OCI-LY3 (cell line): ENCODE measurements around the gene FLVCR2.

Source experiments
- H2AFZ ChIP-seq: fragments of 200-600, 300-600 bp; shearing (Covaris generic); 2 replicates; pipeline ENCODE4 v1.6.0; 2014; ENCODE audit warnings: antibody characterized with exemption, low read depth, low read length
- H3K27ac ChIP-seq: fragments of 200-600, 300-600 bp; sonication (generic); 2 replicates; pipeline ENCODE4 v1.5.1; 2014; ENCODE audit warnings: mild to moderate bottlenecking, low read length, moderate library complexity, mixed read lengths
- H3K27me3 ChIP-seq: fragments of 200-600, 300-600 bp; sonication (generic); 2 replicates; pipeline ENCODE4 v1.6.1; 2014; ENCODE audit warnings: low read depth, low read length, mixed read lengths
- H3K36me3 ChIP-seq: fragments of 200-600, 300-600 bp; sonication (generic); replicated peaks from 2 replicates; pipeline ENCODE3; 2014; ENCODE audit warnings: low read depth, low read length, mixed read lengths
- H3K4me1 ChIP-seq: fragments of 300-600, 200-600 bp; sonication (generic); 2 replicates; pipeline ENCODE4 v1.6.1; 2014; ENCODE audit warnings: low read length, mixed read lengths
- H3K4me2 ChIP-seq: fragments of 200-600, 300-600 bp; sonication (generic); 2 replicates; pipeline ENCODE4 v1.6.1; 2014; ENCODE audit warnings: low read length, mixed read lengths
- H3K4me3 ChIP-seq: fragments of 300-600, 200-600 bp; sonication (generic); 2 replicates; pipeline ENCODE4 v1.5.1; 2014; ENCODE audit warnings: antibody characterized with exemption, mild to moderate bottlenecking, low read length, moderate library complexity
- H3K79me2 ChIP-seq: fragments of 300-600, 200-600 bp; shearing (Covaris generic); 2 replicates; pipeline ENCODE4 v1.6.1; 2014; ENCODE audit warnings: mild to moderate bottlenecking, low read length, mixed read lengths
- H3K9ac ChIP-seq: fragments of 300-600, 200-600 bp; shearing (Covaris generic); 2 replicates; pipeline ENCODE4 v1.6.0; 2014; ENCODE audit warnings: mild to moderate bottlenecking, low read length, moderate library complexity
- H3K9me3 ChIP-seq: fragments of 200-600, 300-600 bp; shearing (Covaris generic); 2 replicates; pipeline ENCODE4 v1.6.1; 2014; ENCODE audit warnings: low read length, mixed read lengths; ENCODE audit not compliant: insufficient read depth
- H4K20me1 ChIP-seq: fragments of 200-600, 300-600 bp; sonication (generic); 2 replicates; pipeline ENCODE4 v1.6.1; 2016; ENCODE audit warnings: low read length, mixed read lengths; ENCODE audit not compliant: insufficient read depth
- EZH2phosphoT487 ChIP-seq: fragments of 200-600 bp; shearing (Covaris generic); IDR thresholded peaks from 2 replicates; pipeline ENCODE4 v1.6.1; 2018; ENCODE audit warnings: antibody characterized with exemption, mixed run types, low read depth
- TF ChIP-seq, protein P1 (sequence below): fragments of 200-600, 300-600 bp; sonication (generic); IDR thresholded peaks from 2 replicates; pipeline ENCODE4 v1.5.1; 2014; ENCODE audit warnings: antibody characterized with exemption, low read length, low read depth

Gene FLVCR2

GRCh38 chr14:75673345-75674035 lies 95.1 kb downstream of the FLVCR2 start:
- H3K27me3 ChIP-seq: no peaks in the 10 kb centered on the region
- H2AFZ ChIP-seq: no peak overlapping the region
- peak overlapping the region; percentile 80 for H3K4me2 ChIP-seq
- H3K9me3 ChIP-seq: no peaks in the 10 kb centered on the region
- peaks cover 14% of the 10 kb centered on the region; the same call in 1 of the 2 replicates for H3K79me2 ChIP-seq
- TF ChIP-seq, protein P1, sequence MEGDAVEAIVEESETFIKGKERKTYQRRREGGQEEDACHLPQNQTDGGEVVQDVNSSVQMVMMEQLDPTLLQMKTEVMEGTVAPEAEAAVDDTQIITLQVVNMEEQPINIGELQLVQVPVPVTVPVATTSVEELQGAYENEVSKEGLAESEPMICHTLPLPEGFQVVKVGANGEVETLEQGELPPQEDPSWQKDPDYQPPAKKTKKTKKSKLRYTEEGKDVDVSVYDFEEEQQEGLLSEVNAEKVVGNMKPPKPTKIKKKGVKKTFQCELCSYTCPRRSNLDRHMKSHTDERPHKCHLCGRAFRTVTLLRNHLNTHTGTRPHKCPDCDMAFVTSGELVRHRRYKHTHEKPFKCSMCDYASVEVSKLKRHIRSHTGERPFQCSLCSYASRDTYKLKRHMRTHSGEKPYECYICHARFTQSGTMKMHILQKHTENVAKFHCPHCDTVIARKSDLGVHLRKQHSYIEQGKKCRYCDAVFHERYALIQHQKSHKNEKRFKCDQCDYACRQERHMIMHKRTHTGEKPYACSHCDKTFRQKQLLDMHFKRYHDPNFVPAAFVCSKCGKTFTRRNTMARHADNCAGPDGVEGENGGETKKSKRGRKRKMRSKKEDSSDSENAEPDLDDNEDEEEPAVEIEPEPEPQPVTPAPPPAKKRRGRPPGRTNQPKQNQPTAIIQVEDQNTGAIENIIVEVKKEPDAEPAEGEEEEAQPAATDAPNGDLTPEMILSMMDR: no peak
- TF ChIP-seq EZH2phosphoT487: no peak
- H4K20me1 ChIP-seq: no peaks in the 10 kb centered on the region
- peaks cover 36% of the 10 kb centered on the region for H3K36me3 ChIP-seq
- H3K27ac ChIP-seq: peak overlapping the region; percentile 47
- H3K9ac ChIP-seq: peak overlapping the region; percentile 15; the same call in 1 of the 2 replicates
- peaks cover 22% of the 10 kb centered on the region for H3K4me1 ChIP-seq
- H3K4me3 ChIP-seq: peak overlapping the region; percentile 54

DNA sequence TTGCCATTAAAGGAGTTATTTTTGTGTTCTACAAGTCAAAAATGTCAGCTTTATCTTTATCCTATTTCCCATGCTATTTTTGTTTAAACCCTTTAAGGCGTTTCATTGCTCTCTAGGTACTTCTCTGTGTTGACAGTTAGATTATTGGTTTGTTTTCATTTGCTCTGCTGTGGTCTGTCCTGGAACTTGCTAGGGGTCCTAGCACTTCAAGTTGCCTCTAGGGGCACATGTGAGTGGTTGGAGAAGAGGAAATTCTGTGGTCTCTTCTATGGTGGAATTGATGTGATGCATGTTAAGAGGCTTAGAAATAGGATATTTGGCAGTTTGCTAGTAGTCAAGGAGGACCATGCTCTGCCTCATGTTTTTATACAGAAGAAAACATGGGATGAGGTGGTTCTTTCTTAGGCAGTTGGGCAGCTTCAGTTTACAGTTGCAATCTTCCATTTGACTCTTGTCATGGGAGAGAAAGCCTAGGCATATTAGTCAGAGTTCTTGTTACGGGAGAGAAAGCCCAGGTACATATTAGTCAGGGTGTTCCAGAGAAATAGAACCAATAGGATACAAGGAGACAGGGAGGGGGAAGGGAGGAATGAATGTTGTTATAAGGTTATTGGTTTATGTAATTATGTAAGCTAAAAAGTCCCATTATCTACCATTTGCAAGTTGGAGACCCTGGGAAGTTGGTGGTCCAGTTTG lies 97.0 kb downstream of the FLVCR2 start:
- Histone ChIP-seq H3K36me3 (peaks cover 21% of the 10 kb centered on the region), H3K9me3 (no peaks in the 10 kb centered on the region), H3K4me3 (no peak overlapping the region), H3K9ac (no peak overlapping the region), H4K20me1 (no peaks in the 10 kb centered on the region), H3K4me1 (peaks cover 22% of the 10 kb centered on the region), H3K27me3 (no peaks in the 10 kb centered on the region), H3K79me2 (peaks cover 14% of the 10 kb centered on the region; the same call in 1 of the 2 replicates), H3K27ac (no peak overlapping the region), H2AFZ (no peak overlapping the region), H3K4me2 (no peak overlapping the region)
- TF ChIP-seq, protein P1: peak; percentile 19; the same call in 1 of the 2 replicates
- TF ChIP-seq EZH2phosphoT487: no peak

DNA sequence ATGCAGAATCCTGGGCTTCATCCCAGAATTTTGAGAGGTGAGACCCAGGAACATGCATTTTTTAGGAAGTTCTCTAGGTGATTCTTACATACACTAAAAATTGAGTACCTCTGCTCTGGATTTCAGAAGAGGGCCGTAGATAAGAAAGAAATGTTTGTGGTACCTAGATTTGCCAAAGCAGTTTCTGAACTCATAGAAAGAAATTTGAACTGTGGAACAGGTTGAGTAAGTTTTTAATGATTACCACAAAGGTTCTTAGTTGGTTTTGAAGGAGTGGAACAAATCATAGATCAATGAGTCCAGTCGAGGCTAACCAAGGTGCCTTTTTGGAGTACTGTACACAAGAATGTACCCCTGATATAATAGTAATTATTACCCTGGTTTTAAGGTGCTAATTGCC lies 107.5 kb downstream of the FLVCR2 start:
- Histone ChIP-seq H3K9ac (no peak overlapping the region), H2AFZ (no peak overlapping the region), H3K4me2 (no peak overlapping the region), H3K4me3 (no peak overlapping the region), H3K27ac (no peak overlapping the region), H4K20me1 (no peaks in the 10 kb centered on the region), H3K27me3 (no peaks in the 10 kb centered on the region), H3K9me3 (no peaks in the 10 kb centered on the region), H3K4me1 (no peaks in the 10 kb centered on the region), H3K79me2 (no peaks in the 10 kb centered on the region), H3K36me3 (peaks cover 30% of the 10 kb centered on the region)
- TF ChIP-seq EZH2phosphoT487: no peak
- TF ChIP-seq, protein P1: no peak

DNA sequence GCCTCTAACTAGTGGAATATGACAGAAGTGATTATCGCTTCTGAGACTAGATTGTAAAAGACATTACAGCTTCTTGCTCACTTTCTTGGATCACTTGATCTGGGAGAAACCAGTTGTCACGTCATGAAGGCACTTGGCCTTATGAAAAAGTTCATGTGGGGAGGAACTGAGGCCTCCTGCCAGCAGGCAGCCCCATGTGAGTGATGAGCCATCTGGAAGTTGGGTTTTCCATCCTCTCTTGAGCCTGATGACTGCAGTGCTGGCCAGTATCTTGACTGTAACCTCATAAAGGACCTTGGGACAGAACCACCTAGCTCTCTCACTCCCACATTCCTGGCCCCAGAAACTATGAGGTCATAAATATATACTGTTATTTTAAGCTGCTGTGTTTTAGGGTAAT lies 110.6 kb downstream of the FLVCR2 start:
- no peak overlapping the region for H2AFZ ChIP-seq
- no peak overlapping the region for H3K9ac ChIP-seq
- no peak overlapping the region for H3K27ac ChIP-seq
- no peaks in the 10 kb centered on the region for H3K27me3 ChIP-seq
- no peak overlapping the region for H3K4me2 ChIP-seq
- TF ChIP-seq, protein P1: no peak
- TF ChIP-seq EZH2phosphoT487: no peak
- no peak overlapping the region for H3K4me3 ChIP-seq
- no peaks in the 10 kb centered on the region for H4K20me1 ChIP-seq
- no peaks in the 10 kb centered on the region for H3K79me2 ChIP-seq
- no peaks in the 10 kb centered on the region for H3K9me3 ChIP-seq
- H3K36me3 ChIP-seq: peaks cover 33% of the 10 kb centered on the region
- H3K4me1 ChIP-seq: no peaks in the 10 kb centered on the region
